GM18907 (cell line): ENCODE results near the gene SMCHD1.

Experiments used
- ATAC-seq: cut with Tn5 transposase; IDR thresholded peaks from one replicate; pipeline ENCODE4 v1.9.1; 2021; ENCODE audit warnings: mild to moderate bottlenecking, moderate library complexity; ENCODE audit not compliant: unreplicated experiment

SMCHD1 gene

GRCh38 chr18:2655178-2655953 lies at the start of gene SMCHD1:
SMCHD1 (plus strand) TSS chr18:2655726; CDS start chr18:2656076, 350 bp downstream.
- peak; percentile 73 for ATAC-seq

GRCh38 chr18:2606335-2606734 lies 49.2 kb upstream of the SMCHD1 start:
- no peak for ATAC-seq

- no peak for ATAC-seq
Observed at GRCh38 chr18:2609604-2610003, 45.9 kb upstream of the SMCHD1 start.

- ATAC-seq, result no peak
Observed at GRCh38 chr18:2610549-2610948, 45.0 kb upstream of the SMCHD1 start.

DNA sequence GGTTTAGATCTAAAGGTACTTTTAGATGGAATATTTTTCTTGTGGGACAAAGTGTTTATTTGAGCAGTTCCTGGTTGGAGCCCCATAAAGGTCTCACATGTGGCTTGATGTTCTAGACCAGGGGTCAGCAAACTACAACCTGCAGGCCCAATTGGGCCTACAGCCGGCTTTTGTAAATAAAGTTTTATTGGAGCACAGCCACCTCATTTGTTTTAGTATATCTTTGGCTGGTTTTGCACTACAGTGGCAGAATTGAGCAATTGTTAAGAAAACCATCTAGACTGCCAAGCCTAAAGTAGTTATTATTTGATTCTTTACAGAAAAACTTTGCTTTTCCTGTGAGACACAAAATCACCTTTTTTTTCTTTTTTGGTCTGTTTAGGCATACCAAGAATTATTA lies 42.5 kb upstream of the SMCHD1 start:
- ATAC-seq, result no peak

DNA sequence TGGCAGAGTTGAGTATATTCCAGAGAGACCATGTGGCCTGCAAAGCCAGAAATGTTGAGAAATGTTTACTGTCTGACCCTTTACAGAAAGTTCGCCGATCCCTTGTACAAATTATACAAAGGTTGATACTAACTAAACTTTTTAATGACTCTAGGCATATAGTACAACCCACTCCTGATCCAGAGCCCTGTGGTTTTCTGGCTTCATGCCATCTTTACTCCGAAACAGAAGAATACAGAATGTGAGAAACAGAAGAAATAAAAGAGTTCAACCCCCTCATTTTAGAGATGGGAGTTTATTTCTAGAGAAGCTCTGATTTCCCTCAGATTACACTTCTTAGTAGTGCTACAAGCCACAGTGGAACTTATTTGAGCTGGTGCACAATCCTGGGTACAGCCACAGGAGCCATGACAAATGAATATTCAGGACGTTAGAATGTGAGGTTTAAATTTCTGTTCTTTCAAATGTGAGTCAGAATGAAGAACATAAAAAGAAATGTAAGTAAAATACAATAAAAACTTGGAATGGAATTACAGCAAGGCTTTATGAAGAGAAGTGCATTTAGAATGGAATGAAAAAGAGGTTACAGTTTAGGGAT lies 38.0 kb upstream of the SMCHD1 start:
- no peak for ATAC-seq

DNA sequence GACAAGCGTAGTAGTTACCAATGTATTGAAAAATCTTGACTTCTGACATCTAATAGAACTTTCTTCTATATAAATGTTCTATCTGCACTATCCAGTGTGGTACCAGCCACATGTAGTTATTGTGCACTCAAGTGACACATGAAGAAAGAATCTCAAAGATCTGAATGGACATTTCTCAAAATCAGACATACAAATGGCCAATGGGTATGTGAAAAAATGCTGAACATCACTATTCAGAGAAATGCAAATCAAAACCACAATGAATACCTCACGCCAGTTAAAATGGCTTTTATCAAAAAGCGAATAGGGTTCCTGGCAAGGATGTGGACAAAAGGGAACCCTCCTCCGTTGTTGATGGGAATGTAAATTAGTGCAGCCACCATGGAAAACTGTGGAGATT lies 37.5 kb upstream of the SMCHD1 start:
- no peak for ATAC-seq

GRCh38 chr18:2625217-2625616 lies 30.3 kb upstream of the SMCHD1 start:
- no peak for ATAC-seq

DNA sequence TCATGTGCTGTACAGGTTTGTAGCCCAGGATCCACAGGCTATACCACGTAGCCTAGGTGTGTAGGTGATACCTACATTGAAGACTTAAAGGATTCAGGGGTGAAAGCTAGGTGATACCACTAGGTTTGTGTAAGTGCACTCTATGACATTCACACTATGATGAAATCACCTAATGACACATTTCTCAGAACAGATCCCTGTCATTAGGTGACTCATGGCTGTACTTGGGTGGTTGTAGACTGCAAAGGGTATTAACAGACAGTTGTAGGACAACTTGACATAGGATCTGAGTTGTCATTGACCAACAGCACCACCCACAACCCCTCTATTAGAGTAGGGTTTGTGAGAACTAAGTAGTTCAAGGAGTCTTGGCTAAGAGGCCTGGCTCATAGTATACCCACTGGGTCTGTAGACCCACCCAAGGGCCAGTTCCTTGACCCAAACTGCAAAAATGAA lies 27.7 kb upstream of the SMCHD1 start:
- peak; percentile 58 for ATAC-seq

DNA sequence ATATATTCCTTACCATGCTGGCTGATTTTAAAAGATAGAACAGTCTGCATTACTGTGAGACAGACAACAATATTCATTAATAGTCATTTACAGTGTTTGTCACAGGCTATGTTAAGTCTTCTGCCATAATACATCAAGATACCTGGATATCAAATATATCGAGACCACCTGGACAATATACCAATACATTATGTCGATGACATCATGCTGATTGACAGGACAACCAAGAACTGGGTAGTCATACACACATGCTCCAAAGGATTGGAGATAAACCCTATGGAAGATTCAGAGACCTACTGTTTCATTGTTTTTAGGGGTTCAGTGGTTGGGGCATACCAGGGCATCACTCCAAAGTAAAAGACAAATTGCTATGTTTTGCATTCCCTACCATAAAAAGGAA lies 26.5 kb upstream of the SMCHD1 start:
- no peak for ATAC-seq

- no peak for ATAC-seq
Observed at GRCh38 chr18:2635586-2635985, 19.9 kb upstream of the SMCHD1 start.

- ATAC-seq, result peak; percentile 28
Observed at GRCh38 chr18:2636126-2636631, 19.3 kb upstream of the SMCHD1 start.

DNA sequence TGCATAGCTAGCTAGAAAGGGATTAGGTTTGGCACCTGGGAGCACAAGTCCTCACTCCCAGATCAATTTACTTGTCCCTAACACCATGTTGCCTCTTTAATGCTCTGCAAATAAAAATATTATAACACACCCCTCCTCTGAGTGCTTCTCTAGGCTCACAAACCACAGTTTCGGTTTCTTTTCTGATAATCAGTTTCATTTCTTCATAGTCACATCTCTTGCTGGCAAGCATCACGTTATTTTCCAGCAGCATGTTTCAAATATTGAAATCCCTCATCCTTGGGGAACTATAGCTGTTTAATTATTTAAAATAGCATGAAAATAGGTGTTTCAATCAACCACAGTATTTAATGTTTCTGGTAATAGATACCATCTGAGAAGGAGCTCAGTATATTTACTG lies 13.9 kb upstream of the SMCHD1 start:
- ATAC-seq, result peak; percentile 87

GRCh38 chr18:2642771-2643170 lies 12.8 kb upstream of the SMCHD1 start:
- ATAC-seq, result no peak

GRCh38 chr18:2644535-2644934 lies 11.0 kb upstream of the SMCHD1 start:
- ATAC-seq, result no peak

DNA sequence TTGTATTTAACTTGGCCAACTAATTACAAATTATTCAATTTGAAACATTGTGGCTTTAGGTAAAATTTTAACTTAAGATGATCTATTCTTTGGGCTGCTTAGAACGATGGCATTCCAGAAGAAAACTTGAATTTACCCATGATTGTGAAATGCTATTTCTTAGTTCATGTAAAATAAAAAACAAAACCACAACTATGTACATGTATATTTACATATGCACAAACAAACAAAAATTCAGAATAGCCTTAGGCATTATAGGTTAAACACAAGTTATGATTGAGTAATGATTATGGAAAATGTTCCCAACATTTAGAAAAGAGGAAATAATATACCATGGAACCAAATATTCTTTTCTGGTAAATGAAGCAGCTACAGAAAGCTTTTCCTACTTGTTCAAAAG lies 3.5 kb upstream of the SMCHD1 start:
- no peak for ATAC-seq

- no peak for ATAC-seq
Observed at GRCh38 chr18:2653467-2653866, 2.1 kb upstream of the SMCHD1 start.

DNA sequence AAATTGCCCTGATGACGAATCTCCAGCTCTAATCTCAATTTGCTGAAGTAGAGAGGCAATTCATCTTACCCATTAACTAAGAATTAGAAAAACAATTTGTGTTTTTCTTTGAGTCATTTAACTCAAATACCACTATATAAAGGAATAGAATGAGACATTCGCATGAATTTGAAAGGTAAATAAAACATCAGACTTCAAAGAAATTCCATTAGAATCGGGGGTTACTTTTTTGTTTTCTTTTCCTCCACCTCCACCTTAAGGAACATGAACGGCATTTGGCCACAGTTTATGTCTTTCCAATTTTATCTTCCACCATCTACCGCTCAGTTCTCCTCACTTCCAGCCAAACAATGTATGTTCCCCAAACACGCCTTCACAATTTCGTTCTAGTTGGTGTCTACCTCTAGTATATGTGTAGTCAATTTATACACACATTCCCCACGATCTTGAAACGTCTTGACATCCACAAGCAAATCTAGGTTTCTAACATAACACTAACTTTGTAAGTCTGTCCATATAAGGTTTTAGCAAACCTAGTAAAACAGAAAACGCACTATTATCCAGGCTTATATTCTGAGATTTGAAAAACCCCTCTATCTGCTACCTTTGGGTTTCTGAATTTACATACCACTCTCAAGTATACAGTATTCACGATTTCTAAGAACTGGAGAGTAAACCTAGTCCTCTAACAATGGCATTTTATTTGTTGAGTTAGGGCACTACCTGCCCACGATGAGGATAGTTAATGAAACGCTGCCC lies 1.2 kb upstream of the SMCHD1 start:
- ATAC-seq, result no peak

GRCh38 chr18:2654928-2655177 lies 673 bp upstream of the SMCHD1 start:
- ATAC-seq, result peak; percentile 47

GRCh38 chr18:2655954-2656236 lies 369 bp downstream of the SMCHD1 start:
- ATAC-seq, result peak; percentile 34

DNA sequence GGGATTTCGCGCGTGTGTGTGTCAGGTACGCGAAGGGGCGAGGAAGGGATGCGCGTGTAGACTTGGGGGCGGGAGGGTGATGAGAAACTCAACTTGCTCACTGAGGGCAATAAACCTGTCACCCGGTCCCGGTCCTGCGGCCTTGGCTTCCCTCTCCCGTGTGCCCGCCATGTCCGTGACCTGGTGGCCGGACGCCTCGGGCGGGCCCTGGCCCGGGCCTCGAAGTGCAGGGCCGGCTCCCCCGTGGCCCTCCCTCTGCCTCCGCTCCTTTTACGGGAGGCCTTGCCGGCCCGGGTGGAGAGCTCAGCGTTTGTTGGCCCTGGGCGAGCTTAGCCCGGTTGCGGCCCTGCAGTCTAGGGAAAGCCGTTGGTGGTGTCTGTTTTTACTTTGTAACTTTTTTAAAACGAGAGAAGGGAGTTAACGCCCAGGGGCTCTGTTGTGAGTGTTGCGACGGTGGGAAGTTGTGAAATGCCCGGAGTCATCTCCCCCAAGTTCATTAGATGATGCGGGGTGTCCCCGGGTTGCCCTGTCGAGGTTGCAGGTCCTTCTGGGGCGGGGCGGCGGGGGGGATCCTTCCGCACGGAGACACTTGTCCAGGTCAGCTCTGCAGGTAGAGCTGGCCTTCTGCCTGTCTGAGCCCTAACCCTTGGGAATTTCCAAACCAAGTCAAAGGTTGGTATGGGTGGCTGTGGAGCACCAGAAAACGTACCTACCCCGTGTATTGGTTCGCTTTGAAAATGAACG lies 883 bp downstream of the SMCHD1 start:
- ATAC-seq, result peak; percentile 16
